Amniotic epithelial cell (primary cell): ENCODE data around the gene DGKB.

ENCODE experiments used
- DNase-seq: peaks from one replicate; pipeline ENCODE4 v3.0.0-alpha.2; 2010; ENCODE audit warnings: low read depth

The DGKB gene

DNA sequence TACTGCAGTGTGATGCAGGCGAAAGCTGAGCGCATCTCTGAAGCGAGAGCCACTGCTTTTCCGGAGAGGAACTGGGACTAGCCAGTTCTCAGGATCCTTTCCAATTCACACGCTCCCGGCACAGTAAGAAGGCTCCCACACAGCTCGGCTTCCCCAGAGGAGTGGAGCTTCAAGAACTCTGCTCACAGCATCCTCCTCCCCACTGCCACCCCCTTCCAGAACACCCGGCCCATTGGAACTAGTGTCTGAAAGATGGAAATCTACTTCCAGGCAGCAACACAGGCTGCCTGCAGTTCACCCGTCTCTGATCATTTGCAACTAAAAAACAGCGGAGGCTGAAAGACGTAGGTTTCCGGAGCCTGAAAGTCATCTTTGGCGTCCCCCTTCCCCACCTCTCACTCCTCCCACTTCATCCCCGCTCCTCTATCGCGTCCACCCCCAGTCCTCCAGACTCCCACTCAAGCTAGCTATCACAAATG lies at the start of gene DGKB:
DGKB (minus strand) TSS at position 163 of the 479 bp plus-strand sequence.
- DNase-seq, result peak; percentile 16

DNA sequence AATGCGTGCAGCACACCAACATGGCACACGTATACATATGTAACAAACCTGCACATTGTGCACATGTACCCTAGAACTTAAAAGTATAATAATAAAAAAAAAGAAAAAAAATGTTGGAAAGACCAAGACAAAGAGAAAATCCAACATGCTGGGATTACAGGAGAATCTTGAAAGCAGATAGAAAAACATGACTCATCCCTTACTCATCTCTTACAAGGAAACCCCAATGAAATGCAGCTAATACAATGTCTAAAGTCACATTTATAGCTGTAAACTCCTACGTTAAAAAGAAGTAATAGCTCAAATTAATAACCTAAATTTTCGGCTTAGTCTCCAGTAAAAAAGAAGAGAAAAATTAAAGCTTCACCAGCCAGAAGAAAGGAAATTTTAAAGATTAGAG lies 47.5 kb upstream of the DGKB start:
- peak; percentile 21 for DNase-seq

DNA sequence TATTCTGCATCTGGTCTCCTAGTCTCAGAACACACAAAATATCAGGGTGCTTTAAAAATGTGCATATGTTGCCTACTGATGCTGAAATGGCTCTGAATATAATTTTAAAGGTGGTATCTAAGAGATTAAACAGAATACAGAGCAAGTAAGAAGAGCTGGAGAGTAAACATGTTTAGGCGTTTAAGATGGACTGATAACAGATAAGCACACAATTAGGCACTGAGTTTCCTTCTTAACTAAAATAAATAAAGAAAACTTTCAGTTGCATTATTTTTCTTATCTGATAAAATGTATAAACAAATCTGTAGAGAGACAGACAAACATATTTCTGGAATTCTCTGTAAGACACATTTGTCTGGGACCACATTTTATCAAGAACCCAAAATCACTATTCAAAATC lies 35.6 kb upstream of the DGKB start:
- DNase-seq, result no peak

DNA sequence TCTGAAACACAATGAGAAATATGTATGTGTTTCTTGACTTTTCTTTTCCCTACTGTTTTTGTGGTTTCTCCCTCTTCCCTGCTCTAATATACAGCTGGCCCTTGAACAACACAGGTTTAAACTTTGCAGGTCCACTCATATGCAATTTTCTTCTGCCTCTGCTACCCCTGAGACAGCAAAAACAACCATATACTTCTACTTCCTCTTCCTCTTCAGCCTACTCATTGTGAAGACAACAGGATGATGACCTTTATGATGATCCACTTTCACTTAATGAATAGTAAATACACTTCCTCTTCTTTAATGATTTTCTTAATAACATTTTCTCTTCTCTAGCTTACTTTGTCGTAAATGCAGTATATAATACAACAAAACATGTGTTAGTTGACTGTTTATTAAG lies 35.0 kb upstream of the DGKB start:
- DNase-seq, result no peak

DNA sequence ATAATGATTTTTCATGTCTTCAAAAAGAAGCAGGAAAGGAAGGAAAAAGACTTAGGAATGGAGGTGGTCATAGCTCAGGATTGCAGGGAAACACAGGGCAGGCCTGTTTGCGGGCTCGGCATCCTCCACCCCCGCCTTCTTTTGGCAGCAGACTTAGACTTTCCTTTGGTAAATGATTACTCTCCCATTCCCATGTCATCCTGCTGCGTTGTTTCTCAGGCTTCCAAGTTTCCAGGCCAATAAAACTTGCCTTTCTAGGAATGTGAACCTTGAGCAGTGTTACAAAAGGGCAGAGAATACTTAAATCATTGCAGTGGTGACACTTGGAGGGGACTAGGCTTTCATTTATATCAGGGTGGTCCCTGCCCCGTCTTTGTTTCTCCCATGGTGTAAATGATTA lies 34.0 kb upstream of the DGKB start:
- peak; percentile 52 for DNase-seq

DNA sequence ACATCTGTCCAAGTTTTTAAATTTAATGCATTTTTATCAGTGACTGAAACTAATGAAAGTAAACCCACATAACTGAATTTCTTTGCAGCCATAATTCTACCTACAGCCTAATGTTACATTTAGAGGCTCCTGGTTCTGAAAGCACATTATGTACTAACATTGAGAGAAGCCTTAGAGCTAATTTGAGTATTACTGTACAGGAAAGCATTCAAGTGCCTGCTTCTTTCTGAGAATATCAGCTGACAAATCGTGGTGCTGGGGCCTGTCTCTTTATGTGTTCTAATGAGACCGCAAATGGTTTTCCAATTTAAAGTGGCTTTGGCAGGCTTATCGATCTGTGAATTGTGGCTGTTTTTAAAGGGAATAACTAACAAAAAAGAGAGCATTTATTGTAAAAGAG lies 32.3 kb upstream of the DGKB start:
- DNase-seq, result no peak

DNA sequence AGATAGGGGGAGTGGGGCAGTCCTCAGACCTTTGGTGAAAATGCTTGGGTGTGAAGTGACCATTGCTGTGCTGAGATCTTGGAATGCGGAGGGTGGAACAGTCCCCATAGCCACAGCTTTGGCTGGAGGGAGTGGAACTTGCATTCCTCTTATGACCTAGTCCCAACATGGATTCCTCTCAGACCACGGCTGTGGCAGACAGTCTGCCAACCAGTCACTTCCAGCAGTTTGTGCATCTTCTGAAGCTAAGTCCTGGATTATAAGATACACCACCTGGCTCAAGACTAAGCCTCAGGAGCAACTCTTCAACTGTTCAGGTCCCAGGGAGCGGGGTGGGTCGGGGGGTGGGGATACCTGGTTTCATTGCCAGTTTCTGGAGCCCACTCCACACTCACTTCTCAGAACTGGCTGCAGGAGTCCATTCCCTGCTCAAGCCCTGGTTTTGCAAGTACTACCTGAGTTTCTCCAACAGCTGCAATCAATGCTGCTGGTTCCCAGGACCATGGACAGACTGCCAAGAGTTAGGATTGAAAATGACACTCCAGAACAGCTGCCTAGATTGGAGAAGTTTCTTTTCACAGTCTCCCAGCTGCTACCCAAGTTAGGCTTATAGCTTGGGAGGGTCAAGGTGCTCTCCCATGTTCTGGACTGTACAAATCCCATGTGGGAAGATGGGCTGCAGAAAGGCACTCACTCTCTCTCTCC lies 29.1 kb upstream of the DGKB start:
- DNase-seq, result no peak

DNA sequence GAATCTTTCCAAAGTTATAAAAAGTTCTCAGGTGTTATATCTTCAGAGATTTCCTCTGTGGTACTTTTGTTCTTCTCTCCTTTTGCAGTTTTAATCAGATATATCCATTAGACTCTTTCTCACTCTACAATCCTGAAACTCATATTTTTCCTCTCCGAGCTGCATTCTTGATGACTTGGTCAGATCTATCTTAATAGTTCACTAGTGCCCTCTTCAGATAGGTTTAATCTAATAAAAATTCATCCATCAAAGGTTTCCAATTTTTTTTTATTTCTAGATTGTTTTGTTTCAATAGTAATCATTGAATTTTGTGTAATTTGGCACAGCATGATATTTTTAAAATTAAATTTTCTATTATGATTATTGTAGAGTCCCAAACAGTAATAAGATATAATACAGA lies 21.8 kb upstream of the DGKB start:
- DNase-seq, result no peak

DNA sequence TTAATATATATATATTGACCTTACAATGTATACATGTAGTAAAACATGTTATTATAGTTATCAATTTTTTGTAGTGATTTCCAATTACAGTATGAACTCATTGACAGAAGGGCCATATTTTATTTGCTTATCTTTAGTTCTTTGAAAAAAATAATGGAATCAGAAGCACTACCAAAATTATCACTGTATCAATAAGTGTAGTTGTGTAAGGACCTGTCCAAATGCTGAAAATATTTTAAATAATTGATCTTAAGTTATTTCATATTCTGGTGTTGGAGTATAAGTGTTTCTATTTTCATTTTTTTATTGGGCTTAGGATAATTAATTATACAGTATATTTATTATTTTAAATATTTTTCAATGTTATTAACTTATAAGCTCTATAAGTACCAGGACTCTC lies 8.5 kb upstream of the DGKB start:
- no peak for DNase-seq

DNA sequence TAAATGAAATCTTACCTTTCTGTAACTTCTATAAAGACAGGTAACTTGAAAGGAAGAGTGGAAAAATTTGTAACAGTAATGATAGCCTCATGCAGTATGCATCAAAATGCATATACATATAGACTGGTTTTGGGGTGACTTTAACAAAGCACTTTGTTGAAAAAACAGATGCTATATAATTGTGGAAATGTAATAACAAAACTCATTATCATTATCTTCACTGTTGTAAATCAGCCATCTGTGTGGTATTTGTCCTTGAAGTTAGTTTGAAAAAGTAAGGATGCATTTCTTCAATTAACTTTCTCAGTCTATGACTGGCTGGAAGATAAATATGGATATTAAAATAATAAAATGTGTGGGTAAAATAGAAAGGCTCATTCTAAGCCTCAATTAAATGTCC lies 6.1 kb upstream of the DGKB start:
- DNase-seq, result no peak

DNA sequence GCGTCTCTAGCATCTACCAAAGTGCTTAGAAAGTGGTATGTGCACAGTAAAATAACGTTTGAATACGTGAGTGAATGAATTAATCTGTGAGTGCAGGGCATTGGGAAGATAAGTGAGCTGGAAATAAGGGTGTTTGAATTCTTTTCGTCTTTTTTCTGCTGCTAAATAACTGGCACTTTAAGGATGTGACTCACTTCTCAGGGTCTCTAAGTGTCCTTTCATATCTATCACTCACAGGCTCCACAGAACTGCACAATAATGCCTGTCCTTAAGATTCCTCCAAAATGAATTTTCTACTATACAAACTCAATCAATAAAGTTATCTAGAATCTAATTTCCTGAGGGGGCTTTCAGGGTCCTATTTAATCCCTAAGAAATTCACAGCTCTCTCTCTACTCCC lies 3.2 kb upstream of the DGKB start:
- DNase-seq, result no peak

DNA sequence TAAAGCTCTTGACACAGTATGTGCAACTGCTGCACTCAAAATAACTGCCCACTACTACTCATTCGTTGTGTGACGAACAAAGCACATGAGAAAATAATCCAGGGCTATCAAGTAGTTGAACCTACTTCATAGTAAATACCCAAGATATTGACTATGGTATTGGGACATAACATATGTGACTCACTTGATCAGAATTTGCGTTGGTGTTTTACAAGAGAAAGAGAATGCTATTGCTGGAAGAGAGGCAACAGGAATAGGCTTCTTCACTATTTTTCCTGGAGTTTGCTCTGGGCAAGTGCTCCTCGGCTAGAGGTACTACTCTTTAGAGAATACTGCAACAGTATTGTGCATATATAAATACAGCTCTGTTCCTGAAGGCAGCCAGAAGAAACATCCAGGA lies 2.5 kb downstream of the DGKB start:
- DNase-seq, result no peak

DNA sequence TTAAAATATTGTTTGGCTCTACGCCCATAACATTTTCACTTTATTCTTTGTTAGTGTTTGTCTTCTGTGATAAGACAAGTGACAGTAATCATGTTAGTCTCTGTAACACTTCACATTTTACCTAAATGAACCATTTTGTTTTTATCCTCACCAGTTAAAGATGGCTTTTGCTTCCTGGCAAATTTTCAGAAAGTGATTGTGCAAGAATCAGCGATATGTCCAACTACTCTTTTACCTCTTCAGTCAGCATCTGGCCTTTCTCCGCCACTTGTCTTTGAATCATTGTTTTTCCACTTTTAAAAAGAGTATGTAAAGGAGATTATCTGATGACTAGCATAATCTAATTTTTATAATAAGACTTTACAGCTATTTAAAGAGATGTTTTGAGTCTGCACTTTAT lies 3.5 kb downstream of the DGKB start:
- peak; percentile 3 for DNase-seq

DNA sequence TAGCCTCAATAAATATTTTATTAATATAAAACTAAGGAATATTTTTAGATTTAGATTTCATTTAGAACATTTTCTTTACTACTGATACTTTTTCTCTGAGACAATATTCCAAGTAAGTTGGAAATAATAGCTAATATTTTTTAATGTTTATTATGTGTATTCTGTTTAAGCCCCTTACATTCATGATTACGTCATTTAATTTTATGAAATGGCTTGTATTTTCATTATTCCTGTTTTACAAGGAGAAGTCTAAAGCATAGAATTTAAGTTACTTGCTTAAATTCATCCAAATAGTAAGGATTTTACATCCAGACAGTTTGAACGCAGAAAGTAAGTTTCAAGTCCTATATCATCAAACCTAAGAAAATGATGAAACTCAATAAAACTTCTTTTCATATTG lies 6.1 kb downstream of the DGKB start:
- no peak for DNase-seq

DNA sequence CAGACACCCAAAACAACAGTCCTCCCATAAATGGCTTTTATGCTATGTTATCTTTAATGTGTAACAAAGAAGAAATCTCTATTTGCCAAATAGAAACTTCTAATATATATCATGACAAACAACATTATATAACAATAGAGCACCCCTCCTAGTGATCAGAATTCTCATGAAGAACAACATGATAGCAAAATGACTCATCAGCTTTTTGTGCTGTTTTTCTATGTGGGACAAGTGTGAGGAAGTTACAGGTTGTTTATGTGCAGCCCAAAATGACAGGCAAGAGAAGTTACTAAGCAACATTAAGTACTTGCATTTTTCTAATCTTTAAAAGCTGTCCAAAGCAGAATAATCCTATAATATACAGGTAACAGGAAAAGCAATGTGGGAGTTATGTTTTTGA lies 7.7 kb downstream of the DGKB start:
- DNase-seq, result no peak

DNA sequence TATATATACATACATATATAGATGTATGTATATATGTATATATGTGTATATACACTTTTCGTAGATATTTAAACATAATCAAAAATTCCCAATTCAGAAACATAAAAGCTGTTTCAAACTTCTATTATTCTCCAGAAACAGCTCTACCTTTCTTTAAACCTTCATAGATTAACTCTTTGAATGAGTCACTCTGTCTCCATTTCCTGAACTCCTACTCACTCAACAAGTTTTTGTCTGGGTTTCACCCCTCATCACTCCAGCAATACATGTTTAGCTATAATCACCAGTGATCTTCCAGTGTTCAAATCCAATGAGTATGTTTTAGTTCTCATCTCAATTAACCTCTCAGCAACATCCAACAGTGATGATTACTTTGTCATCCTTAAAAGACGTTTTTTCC lies 9.6 kb downstream of the DGKB start:
- DNase-seq, result no peak

DNA sequence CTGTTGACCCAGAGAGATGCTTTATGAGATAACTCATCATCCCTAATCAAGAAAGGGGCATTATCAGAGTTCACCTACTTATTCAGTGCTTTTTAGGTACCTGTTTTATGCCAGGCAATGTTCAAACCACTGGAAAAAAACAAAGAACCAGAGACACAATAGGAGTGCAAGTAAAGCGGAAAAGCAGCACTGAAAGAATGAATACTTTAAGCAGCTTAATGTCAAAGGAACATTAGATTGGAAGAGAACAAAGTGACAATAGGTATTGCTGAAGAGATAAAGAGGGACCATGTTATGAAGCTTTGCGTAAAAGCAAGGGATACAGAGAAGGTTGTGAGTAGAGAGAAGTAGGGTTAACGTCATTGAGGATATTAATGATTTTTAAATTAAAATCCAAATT lies 11.3 kb downstream of the DGKB start:
- no peak for DNase-seq

DNA sequence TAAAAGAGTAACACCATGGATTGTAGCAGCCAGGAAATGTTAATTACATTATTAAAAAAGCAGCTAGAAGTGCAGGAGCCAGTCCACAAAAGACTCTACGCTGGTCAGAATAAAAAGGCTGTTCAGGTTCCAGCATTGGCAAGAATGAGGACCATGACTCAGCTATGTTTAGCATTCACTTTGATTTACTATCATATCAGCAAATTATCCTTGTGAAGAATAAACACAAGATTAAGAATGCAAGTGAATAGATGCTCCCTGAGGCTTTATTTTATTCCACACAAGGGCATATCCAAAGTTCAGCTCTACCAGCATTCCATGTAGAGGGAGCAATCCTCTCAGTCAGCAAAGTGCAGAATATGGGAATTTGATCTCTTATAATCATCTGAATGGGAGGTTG lies 13.6 kb downstream of the DGKB start:
- no peak for DNase-seq

DNA sequence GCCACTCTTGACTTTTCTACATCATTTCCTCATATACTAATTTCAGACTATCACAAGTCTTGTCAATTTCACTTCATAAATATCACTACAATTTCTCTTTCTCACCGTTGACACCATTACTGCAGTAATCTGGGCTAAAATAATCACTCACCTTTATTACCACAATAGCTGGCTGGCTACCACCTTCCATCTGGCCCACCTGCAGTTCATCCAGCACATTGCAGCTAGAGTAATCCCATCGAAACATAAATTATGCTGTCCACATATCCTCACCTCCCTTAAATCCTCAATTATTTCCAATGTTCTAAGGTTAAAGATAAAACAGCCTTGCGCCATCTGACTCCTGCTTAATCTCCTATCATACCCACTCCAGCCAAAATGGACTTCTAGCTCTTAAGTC lies 16.0 kb downstream of the DGKB start:
- no peak for DNase-seq

DNA sequence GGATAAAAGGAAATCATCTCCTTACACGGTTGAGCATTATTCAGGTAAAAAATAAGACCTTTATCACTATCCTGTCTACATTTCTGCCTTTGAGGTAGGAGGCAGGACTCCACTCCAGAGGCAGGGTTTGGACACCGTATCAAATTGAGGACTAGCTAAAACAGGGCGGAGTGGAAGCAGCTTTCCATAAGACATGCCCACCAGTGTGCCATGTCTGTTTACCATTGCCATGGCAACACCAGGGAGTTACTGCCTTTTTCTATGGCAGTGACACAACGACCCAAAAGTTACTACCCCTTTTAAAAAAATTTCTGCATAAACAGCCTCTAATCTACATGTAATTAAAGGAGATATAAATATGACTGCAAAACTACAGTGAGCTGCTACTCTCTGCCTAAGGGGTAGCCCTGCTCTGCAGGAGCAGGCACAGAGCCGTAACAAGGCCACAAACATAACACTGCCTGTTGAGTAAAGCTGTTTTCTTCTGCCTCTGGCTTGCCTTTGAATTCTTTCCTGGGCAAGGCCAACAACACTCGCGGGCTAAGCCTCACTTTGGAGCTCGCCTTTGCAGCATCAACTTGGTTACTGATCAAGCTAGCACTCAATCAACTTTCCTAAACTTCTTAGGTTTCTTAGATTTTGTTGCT lies 26.5 kb downstream of the DGKB start:
- no peak for DNase-seq

DNA sequence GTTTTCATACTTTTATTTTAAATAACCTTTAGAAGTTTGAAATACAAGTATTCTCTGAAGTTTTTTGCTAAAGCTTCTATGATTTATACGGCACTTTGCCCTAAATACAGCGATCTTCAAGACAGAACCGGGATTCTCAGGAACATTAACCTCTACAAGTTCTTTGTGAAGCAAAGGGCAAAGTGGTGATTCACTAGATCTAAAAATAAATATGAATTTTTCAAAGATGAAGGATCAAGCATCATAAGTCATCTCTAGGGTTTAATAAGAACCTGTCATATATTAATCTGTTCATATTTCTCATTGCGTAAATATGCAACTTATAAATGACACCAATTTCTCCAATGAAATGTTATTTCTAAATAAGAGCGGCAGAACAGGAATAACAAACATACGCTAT lies 30.7 kb downstream of the DGKB start:
- no peak for DNase-seq

DNA sequence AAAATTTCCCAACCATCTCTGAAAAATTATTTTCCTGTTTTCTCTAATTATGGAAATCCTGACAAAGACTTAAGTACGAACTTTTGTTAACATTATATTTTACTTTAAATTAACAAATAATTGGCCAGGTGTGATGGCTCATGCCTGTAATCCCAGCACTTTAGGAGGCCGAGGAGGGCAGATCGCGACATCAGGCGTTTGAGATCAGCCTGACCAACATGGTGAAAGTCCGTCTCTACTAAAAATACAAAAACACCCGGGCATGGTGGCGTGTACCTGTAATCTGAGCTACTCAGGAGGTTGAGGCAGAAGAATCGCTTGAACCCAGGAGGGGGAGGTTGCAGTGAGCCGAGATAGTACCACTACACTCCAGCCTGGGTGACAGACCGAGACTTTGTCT lies 32.2 kb downstream of the DGKB start:
- no peak for DNase-seq

DNA sequence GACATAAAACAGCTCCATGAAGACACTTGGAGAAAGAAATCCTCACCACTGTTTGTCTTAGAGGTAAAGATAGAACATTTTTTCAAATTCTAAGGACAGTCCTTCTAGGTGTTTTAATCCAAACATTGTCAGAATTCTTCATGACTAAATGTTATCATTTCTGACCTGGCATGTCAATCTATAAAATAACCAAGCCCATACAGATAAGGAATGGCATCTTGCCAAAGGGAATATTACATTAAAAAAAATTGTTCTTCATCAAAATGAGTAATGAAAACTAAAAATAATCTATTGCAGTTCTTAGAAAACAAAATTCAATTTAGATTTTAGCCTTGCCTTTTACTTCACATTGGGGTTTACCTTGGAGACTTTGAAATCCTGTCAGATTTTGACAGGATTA lies 33.6 kb downstream of the DGKB start:
- no peak for DNase-seq

DNA sequence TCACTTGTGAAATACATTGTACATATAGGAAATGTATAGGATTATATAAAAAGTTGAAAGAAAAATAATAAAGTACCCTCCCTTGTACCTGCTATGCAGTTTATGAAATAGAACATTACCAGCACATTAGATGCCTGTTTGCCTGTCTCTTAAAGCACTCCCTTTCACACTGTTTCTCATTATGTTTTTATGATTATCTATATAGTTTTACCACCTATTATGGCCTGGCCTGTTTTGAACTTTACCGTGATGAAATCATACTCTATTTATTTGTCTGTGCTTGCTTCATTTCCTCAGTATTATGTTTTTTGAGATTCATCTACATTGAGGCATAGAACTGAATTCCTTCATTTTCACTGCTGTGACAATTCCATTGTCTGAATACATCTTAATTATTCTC lies 41.1 kb downstream of the DGKB start:
- DNase-seq, result no peak
